Fibroblast of skin of left quadriceps (primary cell): ENCODE results near the gene KRTAP4-7.
A peak's percentile ranks its signal among the peaks of the same experiment; 100 is the strongest.
"Not testable (repeated sequence)": the region's sequence is repeated elsewhere in the genome, so short reads cannot be mapped to it uniquely, and the experiment has no call there.

Source experiments
- DNase-seq, 2 experiments: peaks; one replicate each; pipeline ENCODE4 v3.0.0-alpha.2; 2013; ENCODE audit warnings: low read depth in 2 of 2

Gene KRTAP4-7

DNA sequence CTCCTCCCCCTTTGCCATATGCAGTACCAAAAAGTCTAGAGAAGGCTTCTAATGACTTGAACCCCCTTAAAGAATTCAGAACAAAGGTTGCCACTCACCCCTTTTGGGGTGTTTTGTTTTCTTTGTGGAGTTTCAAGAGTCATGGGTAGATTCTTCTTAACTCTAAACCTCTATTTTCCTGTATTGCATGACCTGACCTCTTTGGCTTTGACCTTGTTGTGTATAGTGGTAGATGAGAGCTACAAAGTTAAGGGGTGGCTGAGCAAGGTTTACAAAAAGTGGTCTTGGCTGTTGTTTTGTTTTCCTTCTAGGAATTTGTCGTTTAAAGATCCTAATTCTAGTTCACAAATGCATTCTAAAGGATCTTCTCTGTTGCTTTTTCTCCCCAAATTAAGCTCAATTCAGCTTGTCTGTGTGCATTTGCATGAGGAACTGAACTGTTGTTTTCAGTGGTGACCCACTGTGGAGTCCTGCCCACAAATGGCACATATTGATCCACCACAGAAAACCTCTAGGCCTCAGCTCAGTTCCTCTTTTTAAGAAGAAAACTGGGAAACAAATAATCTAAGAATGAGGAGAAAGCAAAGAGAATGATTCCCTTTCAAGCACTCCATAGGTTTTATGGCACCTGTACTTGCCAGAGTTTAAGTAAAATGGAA is 24.9 kb downstream of the KRTAP4-7 start:
- not testable (repeated sequence) for DNase-seq

DNA sequence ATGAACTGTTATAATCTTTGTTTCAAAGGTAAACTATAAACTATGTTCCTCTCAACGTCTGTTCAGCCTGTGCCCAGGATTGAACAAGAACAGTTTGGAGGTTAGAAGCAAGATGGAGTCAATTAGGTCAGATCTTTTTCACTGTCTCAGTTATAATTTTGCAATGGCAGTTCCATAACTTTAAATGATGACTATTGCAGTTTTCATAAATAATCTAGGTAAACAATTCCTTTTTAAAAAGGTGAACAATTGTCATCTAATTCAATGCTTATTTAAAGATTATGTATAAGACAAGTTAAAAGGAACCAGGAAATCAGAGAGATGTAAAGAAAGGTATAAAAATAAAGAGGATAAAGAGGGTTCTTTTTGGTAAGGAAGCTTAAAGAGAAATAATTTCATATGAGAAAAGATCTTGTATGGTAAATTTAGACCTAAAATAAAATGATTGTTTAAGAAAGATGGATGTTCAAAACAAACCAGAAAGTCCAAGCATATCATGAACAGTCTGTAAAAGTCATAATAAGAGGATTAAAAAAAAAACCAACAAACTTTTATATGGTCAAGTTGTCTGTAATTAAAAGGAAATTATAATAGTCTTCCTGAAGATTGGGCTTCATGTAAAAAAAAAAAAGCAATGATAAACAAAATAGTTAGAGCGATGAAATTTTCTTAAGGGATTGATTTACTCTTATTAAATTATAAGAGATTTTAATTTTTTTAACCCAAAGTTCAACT is 27.4 kb downstream of the KRTAP4-7 start:
- DNase-seq = no peak

DNA sequence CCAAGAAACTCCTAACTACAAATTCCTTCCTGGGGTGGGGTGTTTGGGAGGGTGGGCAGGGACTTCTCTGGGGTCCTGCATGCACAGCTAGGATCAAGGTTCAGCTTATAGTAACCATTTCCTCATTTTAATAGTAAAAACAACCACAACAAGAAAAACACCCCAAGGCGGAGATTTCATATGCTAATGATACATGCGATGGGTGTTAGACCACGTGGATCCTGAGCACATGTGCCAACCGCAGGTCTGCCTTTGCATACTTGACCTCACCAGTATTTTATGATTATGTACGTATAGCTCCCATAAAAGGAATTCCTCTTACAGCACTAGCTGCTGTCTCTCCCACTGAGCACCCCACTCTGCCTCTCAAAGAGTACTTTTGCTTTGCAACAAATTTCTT is 32.3 kb downstream of the KRTAP4-7 start:
- DNase-seq = peak; percentile 24 to 33

DNA sequence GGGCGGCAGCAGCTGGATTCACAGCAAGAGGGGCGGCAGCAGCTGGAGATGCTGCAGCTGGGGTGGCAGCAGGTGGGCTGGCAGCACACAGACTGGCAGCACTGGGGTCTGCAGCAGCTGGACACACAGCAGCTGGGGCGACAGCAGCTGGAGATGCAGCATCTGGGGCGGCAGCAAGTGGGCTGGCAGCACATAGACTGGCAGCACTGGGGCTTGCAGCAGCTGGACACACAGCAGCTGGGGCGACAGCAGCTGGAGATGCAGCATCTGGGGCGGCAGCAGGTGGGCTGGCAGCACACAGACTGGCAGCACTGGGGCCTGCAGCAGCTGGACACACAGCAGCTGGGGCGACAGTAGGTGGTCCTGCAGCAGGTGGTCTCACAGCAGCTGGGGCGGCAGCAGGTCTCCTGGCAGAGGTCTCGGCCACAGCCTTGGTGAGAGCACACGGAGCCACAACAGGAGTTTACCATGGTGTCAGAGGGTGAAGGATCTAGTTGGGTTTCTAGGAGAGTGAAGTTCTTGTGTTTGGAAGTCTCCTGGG is 34.0 kb downstream of the KRTAP4-7 start, which contains the start of gene KRTAP4-11:
Gene KRTAP4-11, minus strand, starts transcription at position 528 of the 541 bp plus-strand sequence. Its CDS starts 58 bp downstream, at position 470.
- not testable (repeated sequence) for DNase-seq

DNA sequence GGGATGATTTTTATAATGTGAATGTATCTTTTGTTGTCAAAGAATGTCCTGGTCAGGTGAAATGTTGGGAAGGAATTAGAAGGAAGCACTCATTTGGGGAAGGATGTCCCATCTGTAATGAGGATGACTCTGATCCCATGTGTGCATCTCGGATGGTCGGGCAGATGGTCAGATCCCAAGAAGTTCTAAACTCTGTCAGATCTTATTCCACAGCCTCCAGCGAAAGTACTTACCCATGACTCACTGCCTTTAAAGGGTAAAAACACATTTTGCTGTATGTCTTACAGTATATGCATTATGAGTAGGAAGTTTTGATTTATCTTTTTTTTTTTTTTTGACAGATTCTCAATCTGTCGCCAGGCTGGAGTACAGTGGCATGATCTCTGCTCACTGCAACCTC is 34.8 kb downstream of the KRTAP4-7 start:
- no peak for DNase-seq

DNA sequence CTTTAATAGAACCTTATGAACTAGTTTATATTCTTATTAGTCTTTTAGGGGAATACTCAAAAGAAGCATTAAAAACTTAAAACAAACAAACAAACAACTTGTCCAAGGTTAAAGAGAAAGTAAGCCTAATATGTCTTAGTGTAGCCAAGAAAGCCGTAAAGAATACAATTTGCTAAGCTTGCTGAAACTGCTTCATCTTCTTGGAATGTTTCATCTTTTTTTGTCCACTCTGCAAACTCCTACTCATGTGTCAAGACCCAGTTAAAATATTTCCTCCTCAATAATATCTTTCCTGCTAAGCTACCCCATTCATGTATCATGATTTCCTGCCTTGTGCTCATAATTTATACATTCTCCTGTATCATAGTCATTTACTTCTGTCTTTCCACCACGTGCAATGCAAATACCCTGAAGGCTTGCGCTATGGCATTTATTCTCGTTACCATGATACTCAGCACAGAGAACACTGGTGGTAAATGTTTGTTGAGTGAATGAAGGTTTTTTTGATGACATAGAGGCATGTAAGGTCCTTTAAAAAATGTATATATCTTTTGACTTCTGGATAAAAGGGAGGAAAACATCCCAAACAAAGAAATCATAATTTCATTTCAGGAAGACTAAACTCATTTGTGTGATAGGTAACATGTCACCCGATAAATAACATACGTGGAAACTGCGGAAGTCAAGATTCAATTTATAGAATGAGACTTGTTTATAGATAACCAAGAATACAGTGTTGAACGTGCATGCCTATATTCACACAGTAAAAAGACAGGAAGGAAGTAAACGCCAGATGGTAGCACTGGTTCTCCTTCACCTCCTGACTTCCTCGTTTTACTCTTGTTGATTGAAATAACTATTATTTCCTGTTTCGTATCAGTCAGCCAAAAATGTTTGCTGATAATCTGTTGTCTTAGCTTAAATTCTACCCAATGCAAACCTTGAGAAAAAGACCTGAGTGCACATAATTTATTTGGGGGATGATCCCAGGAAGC is 36.0 kb downstream of the KRTAP4-7 start:
- DNase-seq = not testable (repeated sequence)

DNA sequence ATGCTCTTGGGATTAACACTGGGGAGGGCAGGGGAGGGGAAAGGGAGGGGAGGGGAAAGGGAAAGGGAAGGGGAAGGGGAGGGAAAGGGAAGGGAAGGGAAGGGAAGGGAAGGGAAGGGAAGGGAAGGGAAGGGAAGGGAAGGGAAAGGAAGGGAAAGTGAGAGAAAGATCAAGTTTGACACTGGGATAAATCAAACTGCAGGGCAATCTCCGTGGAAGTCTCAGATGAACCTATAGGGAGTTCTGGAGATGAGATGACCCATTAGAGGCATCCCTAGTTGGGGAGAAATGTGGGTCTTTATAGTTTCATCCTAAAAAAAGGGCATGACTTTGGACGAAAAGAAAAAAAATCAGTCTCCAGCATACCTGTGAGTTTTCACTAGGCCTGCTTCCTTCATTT is 37.8 kb downstream of the KRTAP4-7 start:
- no peak for DNase-seq

DNA sequence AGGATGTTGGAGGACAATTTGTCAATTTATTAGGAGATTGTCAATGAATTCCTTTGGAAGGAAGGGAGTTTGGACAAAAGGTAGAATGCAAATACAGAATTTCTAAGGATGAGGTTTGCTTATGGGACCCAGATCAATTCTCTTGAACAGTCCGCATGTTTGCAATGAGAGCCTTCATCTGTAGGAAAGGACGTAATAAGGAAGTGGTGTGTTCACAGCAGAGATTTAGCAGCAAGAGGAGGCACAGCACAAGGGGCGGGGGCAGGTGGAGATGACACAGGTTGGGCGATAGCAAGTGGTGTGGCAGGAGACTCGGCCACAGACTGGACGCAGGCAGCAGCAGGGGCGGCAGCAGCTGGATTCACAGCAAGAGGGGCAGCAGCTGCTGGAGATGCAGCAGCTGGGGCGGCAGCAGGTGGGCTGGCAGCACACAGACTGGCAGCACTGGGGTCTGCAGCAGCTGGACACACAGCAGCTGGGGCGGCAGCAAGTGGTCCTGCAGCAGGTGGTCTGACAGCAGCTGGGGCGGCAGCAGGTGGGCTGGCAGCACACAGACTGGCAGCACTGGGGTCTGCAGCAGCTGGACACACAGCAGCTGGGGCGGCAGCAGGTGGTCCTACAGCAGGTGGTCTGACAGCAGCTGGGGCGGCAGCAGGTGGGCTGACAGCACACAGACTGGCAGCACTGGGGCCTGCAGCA is 39.5 kb downstream of the KRTAP4-7 start:
- DNase-seq = not testable (repeated sequence)

DNA sequence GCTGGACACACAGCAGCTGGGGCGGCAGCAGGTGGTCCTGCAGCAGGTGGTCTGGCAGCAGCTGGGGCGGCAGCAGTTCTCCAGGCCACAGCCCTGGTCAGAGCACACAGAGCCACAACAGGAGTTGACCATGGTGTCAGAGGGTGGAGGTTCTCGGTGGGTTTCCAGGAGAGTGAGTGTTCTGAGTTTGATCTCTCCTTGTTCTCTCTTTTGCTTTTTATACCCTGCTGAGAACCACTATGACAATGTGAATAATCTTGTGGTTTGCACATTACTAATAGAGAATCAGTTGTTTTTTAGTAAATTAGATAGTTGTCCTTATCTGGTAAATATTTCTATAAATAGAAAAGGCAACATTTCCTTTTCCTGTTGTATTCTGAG is 40.0 kb downstream of the KRTAP4-7 start, which contains the start of gene KRTAP4-12:
Gene KRTAP4-12, minus strand, starts transcription at position 192 of the 381 bp plus-strand sequence. Its CDS starts 60 bp downstream, at position 132.
- not testable (repeated sequence) for DNase-seq

DNA sequence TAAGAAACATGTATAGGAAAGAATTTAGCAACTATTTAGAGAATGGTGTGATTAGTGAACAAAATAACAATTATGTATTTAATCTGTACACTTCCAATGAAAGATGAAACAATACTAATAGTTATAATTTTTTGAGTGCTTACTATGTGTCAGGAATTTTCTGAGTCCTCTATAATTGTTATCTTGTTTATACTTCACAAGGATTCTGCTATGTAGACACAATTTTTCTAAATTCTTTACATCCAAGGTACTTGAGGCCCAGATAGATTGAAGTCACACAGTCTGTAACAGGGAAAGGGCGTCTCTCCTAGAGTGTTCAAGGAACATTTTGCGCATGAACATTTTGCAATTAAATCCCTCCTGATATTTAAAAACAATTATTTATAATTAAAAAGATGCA is 41.1 kb downstream of the KRTAP4-7 start:
- DNase-seq = no peak

DNA sequence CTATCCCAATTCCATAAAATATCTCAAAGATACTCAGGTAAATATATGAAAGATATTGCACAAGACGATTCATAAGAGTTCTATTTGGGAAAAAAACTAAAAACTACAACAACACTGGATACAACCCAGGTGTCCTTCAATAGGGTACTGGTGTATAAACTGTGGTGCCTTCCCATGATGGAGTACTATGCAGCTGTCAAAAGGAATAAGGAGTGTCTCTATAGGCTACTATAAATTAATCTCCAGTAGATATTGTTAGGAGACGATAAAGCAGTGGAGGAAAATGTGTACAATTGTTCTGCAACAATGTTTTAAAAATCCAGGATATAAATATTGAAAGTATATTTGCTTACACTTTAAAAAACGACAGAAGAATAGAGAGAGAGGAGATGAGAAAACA is 42.5 kb downstream of the KRTAP4-7 start:
- no peak for DNase-seq

DNA sequence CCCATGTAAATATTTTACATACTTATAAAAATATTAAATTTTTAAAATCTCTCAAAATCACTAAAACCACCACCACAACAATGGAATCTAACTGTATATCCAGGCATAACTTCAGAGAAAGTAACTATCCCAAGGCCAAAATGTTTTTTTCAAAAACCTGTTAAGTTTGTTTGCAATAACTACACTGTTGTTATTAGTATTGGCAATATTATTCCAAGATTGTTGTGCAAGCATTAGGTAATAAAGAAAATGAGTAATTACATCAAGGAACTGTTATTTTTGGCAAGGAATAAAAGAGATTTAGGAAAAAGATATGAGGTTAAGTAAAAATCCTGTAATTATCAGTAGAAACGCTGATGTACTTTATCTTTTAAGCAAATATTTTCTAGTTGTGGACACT is 43.4 kb downstream of the KRTAP4-7 start:
- no peak for DNase-seq

DNA sequence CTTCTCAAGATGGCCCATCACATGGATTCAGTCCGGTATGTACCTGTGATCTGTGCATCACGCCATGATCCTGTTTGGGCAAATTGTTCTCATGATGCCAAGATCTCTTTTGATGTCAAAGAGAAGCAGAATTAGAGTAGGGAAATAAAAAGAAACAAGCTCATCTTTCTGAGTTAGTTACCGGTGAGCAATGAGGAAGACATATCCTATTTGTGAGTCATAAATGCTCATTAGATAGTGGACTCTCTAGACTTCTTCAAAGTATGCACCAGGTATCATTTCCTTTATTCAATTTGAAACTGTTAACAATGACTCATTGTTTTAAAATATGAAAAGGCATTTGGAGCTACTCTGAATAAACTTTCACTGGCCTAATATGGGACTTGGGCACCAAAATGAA is 48.0 kb downstream of the KRTAP4-7 start:
- no peak for DNase-seq

DNA sequence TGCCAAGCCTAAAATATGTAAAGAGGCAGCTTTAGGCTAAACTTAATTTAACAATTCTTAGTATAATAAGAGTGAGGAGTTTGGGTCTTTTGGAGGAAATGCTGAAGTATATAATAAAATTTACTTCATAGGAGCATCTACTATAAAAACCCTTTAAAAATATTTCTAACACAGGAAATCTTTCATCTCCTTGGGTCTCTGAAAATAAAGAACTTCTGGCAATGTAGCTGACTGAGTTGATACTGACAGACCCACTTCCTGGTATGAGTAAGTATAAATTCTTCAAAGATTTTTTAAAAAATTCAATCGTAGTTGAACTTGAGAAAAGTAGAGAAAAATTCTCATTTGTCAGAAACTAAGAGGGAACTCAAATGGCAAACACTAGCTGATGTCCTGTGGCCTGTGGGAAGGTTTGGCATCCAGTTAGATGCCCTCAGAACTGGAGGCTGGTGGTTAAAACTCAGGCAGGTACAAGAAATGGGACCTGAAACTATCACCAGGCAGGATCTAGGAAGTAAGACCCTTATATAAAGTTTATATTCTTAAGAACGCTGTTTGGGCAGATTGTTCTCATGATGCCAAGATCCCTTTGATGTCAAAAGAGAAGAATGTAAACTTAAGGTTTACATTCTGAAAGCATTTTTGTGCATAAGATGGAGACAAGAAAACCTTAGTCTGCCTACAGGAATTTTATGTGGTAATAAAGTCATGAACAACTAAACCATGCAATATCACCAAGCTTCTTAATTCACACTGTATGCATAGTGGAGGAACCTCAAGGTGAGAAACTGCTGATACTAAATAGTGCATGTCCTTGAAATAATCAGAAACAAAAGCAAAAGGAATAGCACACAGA is 50.2 kb downstream of the KRTAP4-7 start:
- DNase-seq = no peak
